IPS-11a (cell line): ENCODE measurements around the gene ZNF354C.
A peak's percentile ranks its signal among the peaks of the same experiment; 100 is the strongest.
"Not testable (repeated sequence)": the region's sequence is repeated elsewhere in the genome, so short reads cannot be mapped to it uniquely, and the experiment has no call there.

Experiments used
- H3K4me3 ChIP-seq: one replicate; pipeline ENCODE4 v1.5.1; 2013; ENCODE audit warnings: low read depth, low read length, control low read depth

ZNF354C gene

GRCh38 chr5:179060116-179061008 lies at the start of gene ZNF354C:
ZNF354C (plus strand) TSS chr5:179060373; CDS start chr5:179062069, 1,696 bp downstream.
- H3K4me3 ChIP-seq = peak within 1 kb of the TSS; percentile 35

- peak within 1 kb of the TSS; percentile 58 for H3K4me3 ChIP-seq
Measured at GRCh38 chr5:179023528-179024189, 36.5 kb upstream of the ZNF354C start, which contains the start of gene ZNF879. ZNF879 (plus strand) TSS chr5:179023804; CDS start chr5:179025005, 1,201 bp downstream.

DNA sequence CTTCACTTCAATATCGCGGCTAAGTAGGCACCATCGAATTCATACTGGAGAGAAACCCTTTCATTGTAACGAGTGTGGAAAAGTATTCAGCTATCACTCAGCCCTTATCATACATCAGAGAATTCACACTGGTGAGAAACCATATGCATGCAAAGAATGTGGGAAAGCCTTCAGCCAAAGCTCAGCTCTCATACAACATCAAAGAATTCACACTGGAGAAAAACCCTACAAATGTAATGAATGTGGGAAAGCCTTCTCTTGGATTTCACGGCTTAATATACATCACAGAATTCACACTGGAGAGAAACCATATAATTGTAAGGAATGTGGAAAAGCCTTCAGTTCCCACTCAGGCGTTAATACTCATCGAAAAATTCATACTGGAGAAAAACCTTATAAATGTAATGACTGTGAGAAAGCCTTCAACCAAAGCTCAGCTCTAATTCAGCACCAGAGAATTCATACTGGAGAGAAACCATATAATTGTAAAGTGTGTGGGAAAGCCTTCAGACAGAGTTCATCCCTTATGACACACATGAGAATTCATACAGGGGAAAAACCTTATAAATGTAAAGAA lies 27.1 kb upstream of the ZNF354C start:
- no peak overlapping the region for H3K4me3 ChIP-seq

GRCh38 chr5:179044765-179045164 lies 15.4 kb upstream of the ZNF354C start:
- H3K4me3 ChIP-seq = no peak overlapping the region

DNA sequence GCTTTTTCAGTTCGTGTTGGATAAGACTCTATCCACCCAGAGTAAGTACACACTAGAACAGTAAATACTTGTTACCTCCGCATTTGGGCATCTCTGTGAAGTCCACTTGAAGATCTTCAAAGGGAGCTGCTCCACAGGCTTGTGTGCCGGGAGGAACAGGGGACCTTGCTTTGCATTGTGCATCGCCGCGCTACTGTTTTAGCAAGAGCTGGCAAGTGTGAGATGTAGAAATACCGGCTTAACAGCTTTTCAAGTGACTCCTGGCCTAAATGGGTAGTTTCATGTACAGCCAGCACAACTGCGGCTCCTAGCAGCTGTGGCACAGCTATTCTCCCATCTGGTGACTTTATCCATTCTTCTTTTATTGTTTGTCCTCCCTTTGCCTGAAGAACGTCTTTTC lies 8.4 kb upstream of the ZNF354C start:
- H3K4me3 ChIP-seq = no peak overlapping the region

- no peak overlapping the region for H3K4me3 ChIP-seq
Measured at GRCh38 chr5:179054036-179054785, 6.0 kb upstream of the ZNF354C start.

DNA sequence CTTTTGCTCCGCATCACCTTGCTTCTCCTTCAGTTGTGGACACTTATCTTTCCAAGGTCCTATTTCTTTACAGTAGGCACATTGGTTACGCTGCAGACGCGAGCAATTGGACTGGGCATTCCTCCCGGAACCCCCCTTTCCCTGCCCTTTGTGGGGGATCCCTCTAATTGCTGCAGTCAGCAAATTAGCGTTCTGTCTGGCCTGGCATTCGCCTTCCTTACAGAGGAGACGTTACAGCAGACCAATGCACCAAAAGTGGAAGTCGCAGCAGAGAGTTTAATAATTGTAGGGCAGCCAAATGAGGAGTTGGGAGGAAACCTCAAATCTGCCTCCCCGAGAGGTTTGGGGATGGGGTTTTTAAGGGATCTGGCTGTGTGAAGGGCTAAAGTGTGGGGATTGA lies 5.3 kb upstream of the ZNF354C start:
- H3K4me3 ChIP-seq = no peak overlapping the region

- no peak overlapping the region for H3K4me3 ChIP-seq
Measured at GRCh38 chr5:179055436-179055835, 4.7 kb upstream of the ZNF354C start.

DNA sequence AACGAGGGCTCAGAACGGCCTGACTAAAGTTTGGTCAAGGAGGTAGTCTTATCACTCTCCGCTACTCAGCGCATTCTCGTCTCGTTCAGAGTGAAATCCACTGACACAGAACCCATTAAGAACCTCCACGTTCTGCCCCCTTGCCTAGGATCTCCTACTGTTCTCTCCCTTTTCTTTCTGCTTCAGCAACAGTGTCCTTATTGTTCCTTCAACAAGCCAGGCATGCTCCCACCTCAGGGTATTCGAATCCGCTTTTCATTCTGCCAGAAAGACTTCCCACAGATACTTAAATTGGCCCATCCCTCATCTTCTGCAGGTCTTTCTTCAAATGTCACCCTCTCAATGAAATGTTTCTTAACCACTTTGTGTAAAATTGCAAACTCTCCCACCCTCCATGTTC lies 4.3 kb upstream of the ZNF354C start:
- no peak overlapping the region for H3K4me3 ChIP-seq

DNA sequence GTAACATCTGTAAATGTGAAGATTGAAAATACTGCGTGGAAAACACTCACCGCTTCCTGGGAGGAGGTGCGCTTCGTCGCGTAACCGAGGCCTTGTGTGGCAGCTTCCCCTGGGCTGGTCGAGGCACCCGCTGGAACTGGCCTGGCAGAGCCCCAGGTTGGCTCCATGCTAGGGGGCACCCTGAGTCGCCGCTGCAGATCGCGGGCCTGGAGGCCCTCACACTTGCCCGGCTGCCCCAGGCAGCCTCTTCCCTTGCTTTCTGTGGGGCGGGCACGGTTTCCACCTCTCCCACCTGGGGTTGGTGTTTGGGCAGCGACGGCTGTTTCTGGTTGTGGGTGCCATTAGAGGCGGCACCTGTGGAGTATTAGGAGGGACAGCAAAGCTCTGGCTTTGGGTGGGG lies 852 bp downstream of the ZNF354C start:
- H3K4me3 ChIP-seq = peak overlapping the region; percentile 35

DNA sequence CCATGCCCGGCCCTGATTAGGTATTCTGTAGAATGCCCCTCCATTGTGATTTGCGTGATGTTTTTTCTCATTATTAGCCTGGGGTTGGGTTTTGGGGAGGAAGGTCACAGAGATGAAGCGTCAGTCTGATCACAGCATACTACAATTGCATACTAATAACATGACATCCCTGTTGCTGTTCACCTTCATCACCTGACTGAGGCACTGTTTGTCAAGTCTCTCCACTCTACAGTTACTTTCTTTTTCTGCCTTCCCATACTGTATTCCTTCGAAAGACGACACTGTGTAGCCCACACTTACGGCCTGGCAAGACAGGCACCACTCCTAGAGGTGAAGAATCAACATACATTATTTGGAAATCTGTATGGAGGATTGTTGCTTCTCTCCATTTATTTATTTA lies 5.5 kb downstream of the ZNF354C start:
- H3K4me3 ChIP-seq = no peak overlapping the region

GRCh38 chr5:179079165-179079987 lies 19.2 kb downstream of the ZNF354C start:
- no peak overlapping the region for H3K4me3 ChIP-seq

DNA sequence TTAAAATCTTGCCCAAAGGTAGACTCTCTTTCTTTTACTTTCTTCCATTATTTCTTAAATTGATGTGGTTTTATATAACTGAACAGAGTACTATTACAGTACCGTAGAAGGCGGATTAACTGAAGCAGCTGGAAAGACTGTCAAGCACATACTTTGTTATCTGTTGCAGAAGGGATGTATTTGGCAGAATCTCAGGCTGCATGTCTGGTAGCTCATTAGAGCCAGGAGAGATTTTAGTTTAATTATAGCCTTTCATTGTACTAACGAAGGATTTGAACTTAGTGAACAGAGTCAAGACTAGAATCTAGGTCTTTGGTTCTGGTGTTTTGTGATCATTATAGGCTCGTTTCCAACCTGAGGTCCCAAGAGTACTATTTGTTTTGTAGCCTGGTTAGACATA lies 20.6 kb downstream of the ZNF354C start:
- H3K4me3 ChIP-seq = no peak overlapping the region

DNA sequence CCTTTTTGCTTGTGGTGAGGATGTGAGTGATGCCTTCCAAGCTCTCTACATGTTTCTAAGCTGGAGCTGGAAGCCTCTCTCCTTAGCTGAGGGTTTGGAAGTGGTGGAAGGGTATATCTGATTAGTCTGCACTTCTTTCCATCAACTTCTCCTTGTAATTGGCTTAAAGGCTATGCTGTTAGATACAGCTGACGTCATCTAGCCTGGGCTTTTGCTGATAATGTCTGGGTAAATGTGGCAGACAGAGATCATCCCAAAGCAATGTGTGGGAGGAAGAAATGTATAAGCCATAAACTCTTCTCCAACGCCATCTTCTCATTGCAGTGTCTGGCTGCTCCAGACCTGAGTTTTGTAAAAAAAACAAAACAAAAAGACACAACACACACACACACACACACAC lies 29.3 kb downstream of the ZNF354C start:
- H3K4me3 ChIP-seq = no peak overlapping the region

- H3K4me3 ChIP-seq = not testable (repeated sequence)
Measured at GRCh38 chr5:179101282-179101681, 41.1 kb downstream of the ZNF354C start.

GRCh38 chr5:179110528-179110927 lies 50.4 kb downstream of the ZNF354C start:
- H3K4me3 ChIP-seq = no peak overlapping the region

DNA sequence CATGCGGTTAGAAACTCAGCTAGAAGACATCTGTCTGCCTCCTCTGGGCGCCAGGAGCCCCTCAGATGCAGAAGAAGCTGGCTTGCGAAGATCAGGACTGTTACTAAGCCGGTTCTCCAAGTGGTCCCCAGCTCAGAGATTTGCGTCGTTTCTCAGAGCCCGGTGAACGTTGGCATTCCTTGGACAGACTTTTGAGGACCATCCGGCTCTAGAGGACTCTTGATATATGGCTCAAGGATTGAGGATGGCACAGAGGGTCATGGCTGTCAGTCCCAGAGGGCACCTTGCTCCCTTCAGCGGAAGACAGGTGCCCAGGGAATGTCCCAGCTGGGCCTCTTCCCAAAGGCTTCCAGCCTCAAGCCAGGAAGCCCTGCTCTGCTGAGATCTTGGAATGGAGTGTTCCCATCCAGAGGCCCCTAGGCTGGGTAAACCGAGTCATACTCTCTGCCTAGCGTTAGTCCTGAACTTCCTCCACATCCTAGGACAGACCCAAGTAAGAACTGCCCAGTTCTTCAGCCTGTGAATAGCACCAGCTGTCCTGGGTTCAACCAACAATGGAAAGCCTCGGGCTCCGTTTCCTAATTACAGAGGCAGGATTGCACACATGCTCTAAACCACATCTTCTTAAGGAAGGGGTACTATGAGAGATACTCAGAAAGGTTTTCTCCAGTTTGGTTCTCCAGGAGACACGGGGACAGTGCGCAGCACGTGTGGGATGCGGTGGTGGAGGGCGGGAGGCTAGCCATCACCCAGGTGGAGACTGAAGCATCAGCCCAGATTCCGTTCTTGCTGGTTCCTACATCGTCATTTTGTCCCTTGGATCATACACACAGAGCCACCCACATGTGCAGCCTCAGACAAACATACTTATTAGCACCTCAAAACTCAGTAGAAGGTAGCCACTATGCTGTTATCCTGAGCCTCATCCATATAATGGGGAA lies 51.4 kb downstream of the ZNF354C start:
- H3K4me3 ChIP-seq = no peak overlapping the region

- no peak overlapping the region for H3K4me3 ChIP-seq
Measured at GRCh38 chr5:179112469-179113142, 52.4 kb downstream of the ZNF354C start.

DNA sequence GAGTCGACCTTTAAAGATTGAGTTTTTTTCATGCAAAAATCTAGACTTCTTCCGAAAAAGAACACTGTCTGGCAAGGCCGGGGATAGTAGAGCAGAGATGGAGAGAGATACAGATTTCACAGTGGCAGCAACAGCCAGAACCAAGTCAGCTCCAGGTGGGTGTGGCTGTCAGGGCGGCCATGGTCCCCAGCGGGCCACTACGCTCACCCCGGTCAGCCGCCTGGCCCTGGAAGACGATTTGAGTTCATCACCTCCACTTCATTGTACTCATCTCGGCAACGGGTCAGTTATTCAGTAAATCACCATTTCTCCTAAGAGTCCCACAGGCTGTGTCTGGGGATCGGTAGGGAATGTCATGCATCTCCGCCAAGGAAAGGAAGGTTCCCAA lies 53.0 kb downstream of the ZNF354C start:
- no peak overlapping the region for H3K4me3 ChIP-seq
